K562 (cell line): Measurements from ENCODE around the gene CDR2L. TPM values are rescaled to one million over a fixed set of nuclear protein-coding genes. Genes with fewer than 3 reads are reported as not detected.

Experiments
- ATAC-seq: fragments of 200-7000 bp; cut with Tn5 transposase; 3 replicates; pipeline ENCODE4 v1.9.1; 2020; ENCODE audit warnings: moderate library complexity
- BruUV-seq: library from RNA; stranded (reverse); fragments of 400-500 nt; replicated peaks from 2 replicates; lab custom pipeline; 2021; lab: Mats Ljungman, UMichigan
- CTCF ChIA-PET: fragments of 300-600 bp; formaldehyde crosslinking; extraction: SDS; loops from one replicate; lab custom pipeline; 2021; ENCODE audit warnings: low intra/inter-chr PET ratio; lab: Yijun Ruan, JAX
- POLR2A ChIA-PET: fragments of 300-600, 350-650 bp; sonication (Branson Sonifier 250); formaldehyde crosslinking; extraction: SDS; loops from one replicate; lab custom pipeline; 2021; ENCODE audit warnings: antibody characterized with exemption, inconsistent platforms; lab: Yijun Ruan, JAX
- DNase-seq, 4 experiments: peaks; one replicate each; pipeline versions ENCODE4 v3.0.0 to v3.0.0-alpha.2; 2011 to 2018; ENCODE audit warnings: low spot score in 3 of 4, mixed read lengths in 3 of 4; ENCODE audit errors: extremely low read depth in 1 of 4
- FAIRE-seq: peaks from 2 replicates; lab custom pipeline; 2011; peaks lifted over from hg19 to GRCh38; lab: Jason Lieb, UNC
- H2AFZ ChIP-seq: 2 replicates; pipeline ENCODE4 v1.6.0; 2011; ENCODE audit warnings: low read depth, low read length, control low read depth, inconsistent platforms
- H3K27ac ChIP-seq: fragments of 200-600 bp; 3 replicates; pipeline ENCODE4 v1.8.0; 2011; ENCODE audit warnings: low read depth, mild to moderate bottlenecking, control low read depth, inconsistent platforms, low read length, moderate library complexity, mixed read lengths; ENCODE audit errors: extremely low read depth
- H3K27me3 ChIP-seq, 2 experiments: fragments of 300-600 bp in 1 of 2; 2 replicates in 1 of 2; 3 replicates in 1 of 2; pipeline versions ENCODE4 v1.6.0 to v1.8.0; 2011; ENCODE audit warnings: inconsistent platforms in 2 of 2, low read length in 2 of 2, mild to moderate bottlenecking in 1 of 2, mixed read lengths in 1 of 2, moderate library complexity in 1 of 2; ENCODE audit not compliant: control insufficient read depth in 2 of 2, insufficient read depth in 2 of 2
- H3K36me3 ChIP-seq: fragments of 300-600 bp; 3 replicates; pipeline ENCODE4 v1.8.0; 2011; ENCODE audit warnings: mild to moderate bottlenecking, low read length, inconsistent platforms; ENCODE audit not compliant: control insufficient read depth, insufficient read depth
- H3K4me1 ChIP-seq, 2 experiments: fragments of 200-600 bp in 1 of 2; replicated peaks in 1 of 2; 2 replicates in 1 of 2; 3 replicates in 1 of 2; pipeline versions ENCODE4 v1.5.1 to v1.8.0; 2011; ENCODE audit warnings: inconsistent platforms in 2 of 2, low read length in 2 of 2, mild to moderate bottlenecking in 1 of 2, mixed read lengths in 1 of 2, moderate library complexity in 1 of 2; ENCODE audit not compliant: control insufficient read depth in 2 of 2, insufficient read depth in 2 of 2
- H3K4me2 ChIP-seq: 2 replicates; pipeline ENCODE4 v1.6.1; 2011; ENCODE audit warnings: low read length, control low read depth, inconsistent platforms, mixed read lengths; ENCODE audit not compliant: insufficient read depth
- H3K4me3 ChIP-seq: fragments of 200-600 bp; sonication (generic), shearing (Covaris generic); 2 replicates; pipeline ENCODE4 v1.5.1; 2016; ENCODE audit warnings: control low read depth, inconsistent platforms
- H3K79me2 ChIP-seq: fragments of 200-600 bp; 3 replicates; pipeline ENCODE4 v1.8.0; 2011; ENCODE audit warnings: low read length, inconsistent platforms; ENCODE audit not compliant: control insufficient read depth, insufficient read depth
- H3K9ac ChIP-seq, 2 experiments: 2 replicates each; pipeline versions ENCODE4 v1.6.0 to v1.6.1; 2011; ENCODE audit warnings: low read depth in 2 of 2, low read length in 2 of 2, control low read depth in 1 of 2, inconsistent platforms in 1 of 2, mild to moderate bottlenecking in 1 of 2, mixed read lengths in 1 of 2; ENCODE audit not compliant: insufficient read depth in 1 of 2
- H3K9me1 ChIP-seq: one replicate; pipeline ENCODE4 v1.6.0; 2011; ENCODE audit warnings: inconsistent platforms, mild to moderate bottlenecking, low read length, moderate library complexity; ENCODE audit not compliant: control insufficient read depth, insufficient read depth
- H3K9me3 ChIP-seq: replicated peaks from 2 replicates; pipeline ENCODE4 v1.5.1; 2011; ENCODE audit warnings: low read depth, low read length, inconsistent platforms; ENCODE audit not compliant: control insufficient read depth, insufficient read depth
- H4K20me1 ChIP-seq: replicated peaks from 2 replicates; pipeline ENCODE4 v1.6.1; 2011; ENCODE audit warnings: low read length, inconsistent platforms, mixed read lengths; ENCODE audit not compliant: control insufficient read depth, insufficient read depth
- BACH1 ChIP-seq: fragments of 200-800 bp; sonication (Bioruptor generic); IDR thresholded peaks from 2 replicates; pipeline ENCODE4 v1.6.1; 2016; ENCODE audit warnings: missing genetic modification characterization, missing compliant biosample characterization
- CBFA2T2 ChIP-seq: fragments of 450-650 bp; conservative IDR thresholded peaks from 2 replicates; pipeline ENCODE4 v1.6.1; 2017; ENCODE audit warnings: mild to moderate bottlenecking
- EGR1 ChIP-seq: fragments of 450-650 bp; conservative IDR thresholded peaks from 2 replicates; pipeline ENCODE4 v1.6.1; 2017; ENCODE audit warnings: mild to moderate bottlenecking
- GTF2A2 ChIP-seq: IDR thresholded peaks from 2 replicates; pipeline ENCODE4 v1.6.1; 2016; ENCODE audit warnings: mild to moderate bottlenecking, missing genetic modification characterization, missing compliant biosample characterization
- MAFF ChIP-seq: IDR thresholded peaks from 2 replicates; pipeline ENCODE4 v1.6.1; 2012; ENCODE audit warnings: low read length, improper control_type of control experiment
- MAFG ChIP-seq: fragments of 450-650 bp; conservative IDR thresholded peaks from 2 replicates; pipeline ENCODE4 v1.6.1; 2016; ENCODE audit warnings: missing genetic modification characterization, missing compliant biosample characterization
- MEIS2 ChIP-seq: fragments of 450-650 bp; IDR thresholded peaks from 2 replicates; pipeline ENCODE4 v1.6.1; 2014; ENCODE audit warnings: mild to moderate bottlenecking; ENCODE audit not compliant: partially characterized antibody
- MXI1 ChIP-seq: IDR thresholded peaks from 2 replicates; pipeline ENCODE4 v1.6.1; 2011; ENCODE audit warnings: low read depth, mild to moderate bottlenecking, improper control_type of control experiment, low read length
- NFYB ChIP-seq: IDR thresholded peaks from 2 replicates; pipeline ENCODE4 v1.6.1; 2011; ENCODE audit warnings: mild to moderate bottlenecking, moderate library complexity; ENCODE audit not compliant: insufficient read length; ENCODE audit errors: extremely low read depth
- RAD51 ChIP-seq: fragments of 450-650 bp; IDR thresholded peaks from 2 replicates; pipeline ENCODE4 v1.7.1; 2016; ENCODE audit warnings: low read depth, mild to moderate bottlenecking, borderline replicate concordance
- SAP30 ChIP-seq: fragments of 200-600 bp; sonication (generic); IDR thresholded peaks from 2 replicates; pipeline ENCODE4 v1.6.1; 2012; ENCODE audit warnings: borderline replicate concordance, low read depth, mild to moderate bottlenecking, moderate library complexity, low read length, control low read depth, inconsistent platforms; ENCODE audit not compliant: insufficient read depth, poor library complexity, severe bottlenecking
- SUPT5H ChIP-seq: fragments of 450-650 bp; IDR thresholded peaks from 2 replicates; pipeline ENCODE4 v1.6.1; 2016
- ZKSCAN8 ChIP-seq: fragments of 200-800 bp; sonication (Bioruptor generic); IDR thresholded peaks from 2 replicates; pipeline ENCODE4 v1.6.1; 2016; ENCODE audit warnings: missing genetic modification characterization, missing compliant biosample characterization
- WGBS: fragments of 100-300 bp; shearing (Covaris generic); methylation state at CpG from one replicate; pipeline ENCODE4 v1.1.6; 2016; ENCODE audit warnings: low coverage, mixed read lengths; ENCODE audit not compliant: insufficient coverage; ENCODE audit errors: missing lambda C conversion rate; 5-methylcytosine and 5-hydroxymethylcytosine counted together
- in situ Hi-C: fragments of 300-500 bp; cut with MboI; formaldehyde crosslinking; loops from 4 replicates; pipeline ENCODE4 v1.15.0; 2018; ENCODE audit warnings: inconsistent platforms, mixed read lengths
- intact Hi-C: fragments of 100-400 bp; cut with micrococcal nuclease; formaldehyde crosslinking; loops from 2 replicates; pipeline ENCODE4 v1.14.2; 2022
- polyA plus RNA-seq, 8 experiments: library from polyadenylated mRNA; depleted of rRNA in 4 of 8; stranded (reverse) in 5 of 8; unstranded in 3 of 8; fragments of >200 nt; fragmentation: Nextera tagmentation in 2 of 8; fragmentation: Illumina TruSeq in 1 of 8; extraction: Ambion mirVana in 2 of 8; extraction: Trizol in 1 of 8; gene quantifications; 2 replicates each; pipeline versions ENCODE4 v1.2.1 to v1.2.3, GENCODE V29; 2011 to 2014; ENCODE audit warnings: inconsistent platforms in 1 of 8, missing spikeins in 1 of 8
- total RNA-seq, 7 experiments: library from RNA; depleted of rRNA in 6 of 7; stranded (reverse); fragments of >200 nt in 6 of 7; fragmentation: Illumina TruSeq in 2 of 7; extraction: Trizol in 2 of 7; gene quantifications; 2 replicates each; pipeline versions ENCODE4 v1.2.1 to v1.2.3, GENCODE V29; 2011 to 2021; ENCODE audit warnings: low replicate concordance in 1 of 7
- TF ChIP-seq, protein P1 (sequence below): sonication (generic); formaldehyde crosslinking; IDR thresholded peaks from 2 replicates; pipeline ENCODE4 v1.5.0; 2020; ENCODE audit warnings: missing genetic modification reagents
- TF ChIP-seq, protein P2 (sequence below): sonication (generic); formaldehyde crosslinking; IDR thresholded peaks from 2 replicates; pipeline ENCODE4 v1.9.0; 2022; ENCODE audit warnings: mild to moderate bottlenecking, missing genetic modification reagents
- TF ChIP-seq, protein P3 (sequence below): sonication (generic); formaldehyde crosslinking; IDR thresholded peaks from 2 replicates; pipeline ENCODE4 v1.9.0; 2022; ENCODE audit warnings: mild to moderate bottlenecking, missing genetic modification reagents
- TF ChIP-seq, protein P4 (sequence below): sonication (generic); formaldehyde crosslinking; IDR thresholded peaks from 2 replicates; pipeline ENCODE4 v1.8.0; 2022; ENCODE audit warnings: mild to moderate bottlenecking, missing genetic modification reagents

Gene CDR2L
- total and polyA plus RNA-seq, 9 of the 15 experiments (the other 6 are each of a cell fraction or from before 2014, with no cell fraction given): 2.7 to 16.0 (median 7.3) TPM

DNA sequence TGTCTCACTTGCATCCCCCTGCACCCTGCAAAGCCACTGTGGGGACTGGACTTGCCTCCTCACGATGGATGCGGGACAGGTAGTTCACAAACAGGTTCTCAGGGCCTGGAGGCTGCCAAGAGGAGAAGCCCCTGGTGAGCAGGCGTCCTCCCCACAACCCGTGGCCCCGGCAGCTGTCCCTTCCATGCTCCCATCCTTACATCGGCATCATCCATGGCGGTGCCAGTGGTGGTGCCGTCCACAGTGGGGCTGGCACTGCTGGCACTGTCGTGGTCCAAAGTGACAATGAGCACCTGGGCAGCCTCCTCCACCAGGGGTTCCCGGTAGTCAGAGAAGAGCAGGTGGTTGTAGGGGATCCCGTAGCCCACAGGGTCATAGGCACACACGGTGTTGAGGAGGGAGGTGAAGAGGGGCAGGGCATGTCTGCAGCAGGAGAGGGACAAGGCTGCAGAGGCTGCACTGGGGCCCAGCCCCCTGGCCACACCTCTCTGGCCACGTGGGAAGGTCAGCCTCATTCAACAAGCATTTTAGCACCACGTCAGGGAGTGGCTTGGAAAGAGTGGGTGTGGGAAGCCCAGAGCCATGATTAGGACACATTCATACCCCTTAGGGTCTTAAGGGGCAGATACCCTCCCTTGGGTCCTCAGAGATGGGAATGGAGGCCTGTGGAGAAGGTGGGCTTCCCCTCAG, 27.5 kb upstream of the CDR2L start:
- no peaks in the 10 kb centered on the region for H4K20me1 ChIP-seq
- H3K9me1 ChIP-seq: no peaks in the 10 kb centered on the region
- peaks cover 4% of the 10 kb centered on the region; the same call in 1 of the 2 replicates for H3K9me3 ChIP-seq
- no peak overlapping the region for H3K4me3 ChIP-seq
- no peaks in the 10 kb centered on the region; a peak in 1 of 5 replicates for H3K27me3 ChIP-seq
- no peak overlapping the region; the same call in 2 of the 3 replicates for H3K27ac ChIP-seq
- ATAC-seq (peak; percentile 55), FAIRE-seq (no peak), DNase-seq (peak; percentile 62 to 69 (median 65))
- CTCF ChIA-PET: interaction anchor here (0.5 to 6.3 kb wide), 8 partner anchors 36 to 710 kb away, joined by 3 to 86 read pairs (median 12); partner anchors contain the start of genes OTOP2 and USH1G
- peak overlapping the region in 1 of 2 experiments; percentile 44; a peak in 2 of 4 replicates for H3K9ac ChIP-seq
- intact Hi-C loops (loop anchor here (1.0 to 5.0 kb wide), 5 partner anchors 93 to 453 kb away; no protein-coding TSS in a partner anchor), in situ Hi-C loops (loop anchor here (5.0 kb wide), 4 partner anchors 38 to 218 kb away; partner anchors contain the start of genes OTOP2 and USH1G)
- peak overlapping the region; percentile 93 for H2AFZ ChIP-seq
- peak overlapping the region; percentile 54 for H3K4me2 ChIP-seq
- no TSS peak for BruUV-seq
- H3K79me2 ChIP-seq: no peaks in the 10 kb centered on the region
- 27% methylated on average over 10 of the region's 14 CpGs for WGBS
- POLR2A ChIA-PET: interaction anchor here (0.6 to 2.2 kb wide), 14 partner anchors 8 to 260 kb away, joined by 3 to 8 read pairs (median 4); partner anchors contain the start of gene NUP85
- H3K36me3 ChIP-seq: no peaks in the 10 kb centered on the region
- peaks cover 10 to 46% of the 10 kb centered on the region in 2 experiments; a peak in 4 of 5 replicates for H3K4me1 ChIP-seq
- TF ChIP-seq NFYB (no peak), EGR1 (peak; percentile 47), MXI1 (peak; percentile 75), GTF2A2 (tag) (no peak), SAP30 (peak; percentile 23), CBFA2T2 (no peak), BACH1 (no peak), MEIS2 (peak; percentile 4), MAFF (no peak), MAFG (tag) (no peak), RAD51 (peak; percentile 15; the same call in 1 of the 2 replicates), SUPT5H (no peak), ZKSCAN8 (CRISPR knock-in tag) (no peak)
- TF ChIP-seq, protein P1, sequence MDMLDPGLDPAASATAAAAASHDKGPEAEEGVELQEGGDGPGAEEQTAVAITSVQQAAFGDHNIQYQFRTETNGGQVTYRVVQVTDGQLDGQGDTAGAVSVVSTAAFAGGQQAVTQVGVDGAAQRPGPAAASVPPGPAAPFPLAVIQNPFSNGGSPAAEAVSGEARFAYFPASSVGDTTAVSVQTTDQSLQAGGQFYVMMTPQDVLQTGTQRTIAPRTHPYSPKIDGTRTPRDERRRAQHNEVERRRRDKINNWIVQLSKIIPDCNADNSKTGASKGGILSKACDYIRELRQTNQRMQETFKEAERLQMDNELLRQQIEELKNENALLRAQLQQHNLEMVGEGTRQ (CRISPR knock-in tag): peak; percentile 56
- TF ChIP-seq, protein P2, sequence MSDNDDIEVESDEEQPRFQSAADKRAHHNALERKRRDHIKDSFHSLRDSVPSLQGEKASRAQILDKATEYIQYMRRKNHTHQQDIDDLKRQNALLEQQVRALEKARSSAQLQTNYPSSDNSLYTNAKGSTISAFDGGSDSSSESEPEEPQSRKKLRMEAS (CRISPR knock-in tag): 0 out of 2 replicates have a peak, but pooled peaks have one; percentile 19
- TF ChIP-seq, protein P3, sequence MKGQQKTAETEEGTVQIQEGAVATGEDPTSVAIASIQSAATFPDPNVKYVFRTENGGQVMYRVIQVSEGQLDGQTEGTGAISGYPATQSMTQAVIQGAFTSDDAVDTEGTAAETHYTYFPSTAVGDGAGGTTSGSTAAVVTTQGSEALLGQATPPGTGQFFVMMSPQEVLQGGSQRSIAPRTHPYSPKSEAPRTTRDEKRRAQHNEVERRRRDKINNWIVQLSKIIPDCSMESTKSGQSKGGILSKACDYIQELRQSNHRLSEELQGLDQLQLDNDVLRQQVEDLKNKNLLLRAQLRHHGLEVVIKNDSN (CRISPR knock-in tag): peak; percentile 82
- TF ChIP-seq, protein P4, sequence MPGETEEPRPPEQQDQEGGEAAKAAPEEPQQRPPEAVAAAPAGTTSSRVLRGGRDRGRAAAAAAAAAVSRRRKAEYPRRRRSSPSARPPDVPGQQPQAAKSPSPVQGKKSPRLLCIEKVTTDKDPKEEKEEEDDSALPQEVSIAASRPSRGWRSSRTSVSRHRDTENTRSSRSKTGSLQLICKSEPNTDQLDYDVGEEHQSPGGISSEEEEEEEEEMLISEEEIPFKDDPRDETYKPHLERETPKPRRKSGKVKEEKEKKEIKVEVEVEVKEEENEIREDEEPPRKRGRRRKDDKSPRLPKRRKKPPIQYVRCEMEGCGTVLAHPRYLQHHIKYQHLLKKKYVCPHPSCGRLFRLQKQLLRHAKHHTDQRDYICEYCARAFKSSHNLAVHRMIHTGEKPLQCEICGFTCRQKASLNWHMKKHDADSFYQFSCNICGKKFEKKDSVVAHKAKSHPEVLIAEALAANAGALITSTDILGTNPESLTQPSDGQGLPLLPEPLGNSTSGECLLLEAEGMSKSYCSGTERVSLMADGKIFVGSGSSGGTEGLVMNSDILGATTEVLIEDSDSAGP (CRISPR knock-in tag): peak; percentile 8; the same call in 1 of the 2 replicates
